Endothelial cell (in vitro differentiated cells): ENCODE measurements around the gene CLECL1. TPM values are rescaled to one million over a fixed set of nuclear protein-coding genes. Genes with fewer than 3 reads are reported as not detected.

Experiments
- DNase-seq: peaks from one replicate; pipeline ENCODE4 v3.0.0; 2021; ENCODE audit warnings: low spot score
- H3K27ac Mint-ChIP-seq: one replicate; pipeline ENCODE4 v1.8.0; 2021; ENCODE audit warnings: mixed read lengths, inconsistent platforms; ENCODE audit not compliant: unreplicated experiment
- H3K27me3 Mint-ChIP-seq: one replicate; pipeline ENCODE4 v1.8.0; 2021; ENCODE audit warnings: mild to moderate bottlenecking, moderate library complexity, mixed read lengths, inconsistent platforms; ENCODE audit not compliant: unreplicated experiment
- H3K36me3 Mint-ChIP-seq: one replicate; pipeline ENCODE4 v1.8.0; 2021; ENCODE audit warnings: mild to moderate bottlenecking, low read depth, mixed read lengths, inconsistent platforms; ENCODE audit not compliant: unreplicated experiment
- H3K4me1 Mint-ChIP-seq: one replicate; pipeline ENCODE4 v1.8.0; 2021; ENCODE audit warnings: mild to moderate bottlenecking, mixed read lengths, inconsistent platforms; ENCODE audit not compliant: unreplicated experiment
- H3K4me3 Mint-ChIP-seq: one replicate; pipeline ENCODE4 v1.8.0; 2021; ENCODE audit warnings: mild to moderate bottlenecking, mixed read lengths, inconsistent platforms; ENCODE audit not compliant: unreplicated experiment
- H3K9me3 Mint-ChIP-seq: one replicate; pipeline ENCODE4 v1.8.0; 2021; ENCODE audit warnings: mixed read lengths, inconsistent platforms; ENCODE audit not compliant: unreplicated experiment
- CTCF ChIP-seq: fragments of 200-600 bp; sonication (generic); IDR thresholded peaks from one replicate; pipeline ENCODE4 v1.5.0; 2021; ENCODE audit warnings: antibody characterized with exemption; ENCODE audit not compliant: unreplicated experiment
- total RNA-seq: library from RNA; stranded (reverse); fragmentation: NEBNext Ultra II Directional; extraction: Animal tissue kit (Norgen Biotek cat#: 25700); gene quantifications from one replicate; pipeline ENCODE4 v1.2.1, GENCODE V29; 2021; ENCODE audit not compliant: unreplicated experiment

Gene CLECL1
- total RNA-seq, 1 donor from 2014 or later = not detected

GRCh38 chr12:9711664-9712063 is 21.2 kb downstream of the CLECL1 start:
- H3K4me3 Mint-ChIP-seq = no peak overlapping the region
- H3K27me3 Mint-ChIP-seq = peaks cover 3% of the 10 kb centered on the region
- H3K9me3 Mint-ChIP-seq = no peaks in the 10 kb centered on the region
- no peak for DNase-seq
- H3K27ac Mint-ChIP-seq = no peak overlapping the region
- H3K4me1 Mint-ChIP-seq = peaks cover 8% of the 10 kb centered on the region
- TF ChIP-seq CTCF = no peak
- no peaks in the 10 kb centered on the region for H3K36me3 Mint-ChIP-seq

GRCh38 chr12:9710584-9711375 is 22.1 kb downstream of the CLECL1 start:
- TF ChIP-seq CTCF = no peak
- peaks cover 5% of the 10 kb centered on the region for H3K4me1 Mint-ChIP-seq
- DNase-seq = no peak
- no peak overlapping the region for H3K27ac Mint-ChIP-seq
- H3K36me3 Mint-ChIP-seq = no peaks in the 10 kb centered on the region
- peaks cover 3% of the 10 kb centered on the region for H3K27me3 Mint-ChIP-seq
- no peaks in the 10 kb centered on the region for H3K9me3 Mint-ChIP-seq
- H3K4me3 Mint-ChIP-seq = no peak overlapping the region

GRCh38 chr12:9708853-9709252 is 24.0 kb downstream of the CLECL1 start:
- peaks cover 5% of the 10 kb centered on the region for H3K4me1 Mint-ChIP-seq
- H3K9me3 Mint-ChIP-seq = no peaks in the 10 kb centered on the region
- H3K36me3 Mint-ChIP-seq = no peaks in the 10 kb centered on the region
- no peak overlapping the region for H3K4me3 Mint-ChIP-seq
- peaks cover 2% of the 10 kb centered on the region for H3K27me3 Mint-ChIP-seq
- no peak overlapping the region for H3K27ac Mint-ChIP-seq
- DNase-seq = no peak
- TF ChIP-seq CTCF = no peak

DNA sequence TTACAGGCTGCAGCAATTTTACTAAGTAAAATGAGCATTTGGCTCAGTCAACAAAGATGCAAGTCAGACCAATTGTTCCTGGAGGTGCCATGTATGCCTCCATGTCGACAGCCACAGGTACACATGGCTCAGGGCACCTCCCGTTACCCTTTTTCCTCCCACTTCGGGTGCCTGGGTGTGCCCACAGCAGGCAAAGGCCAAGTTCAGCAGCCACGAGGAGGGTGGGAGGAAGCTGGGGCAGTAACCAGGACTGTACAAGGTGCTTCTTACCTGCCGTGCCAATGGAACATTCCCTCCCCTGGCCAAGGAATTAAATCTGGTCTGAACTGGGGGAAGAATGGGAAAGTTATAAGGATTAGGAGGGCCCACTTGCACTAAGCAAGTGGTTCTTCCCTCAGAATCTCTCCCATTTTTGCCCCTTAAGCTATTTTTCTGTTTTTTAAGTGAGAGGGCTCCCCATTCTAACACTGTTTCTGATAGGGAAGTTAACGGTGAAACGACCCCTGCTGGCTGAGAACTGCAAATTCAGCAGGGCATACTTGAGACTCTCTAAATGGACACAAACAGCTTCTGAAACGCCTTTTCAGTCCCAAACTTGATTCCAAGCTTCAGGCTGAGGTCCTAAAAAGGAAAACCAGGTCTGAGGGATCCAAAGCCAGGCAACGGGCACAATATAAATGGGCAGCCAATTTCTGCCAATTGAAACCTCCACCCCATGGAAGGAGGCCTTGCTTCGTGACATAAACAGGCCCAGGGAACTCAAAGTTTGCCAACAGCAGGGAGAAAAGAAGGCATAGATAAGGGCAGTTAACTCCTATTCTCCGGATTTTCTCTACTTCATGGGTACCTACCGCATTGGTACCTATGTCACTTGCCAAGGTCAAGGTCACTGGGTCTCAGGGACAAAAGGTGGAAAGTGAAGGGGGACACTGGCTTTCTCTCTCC is 24.8 kb downstream of the CLECL1 start:
- Mint-ChIP-seq H3K4me3 (no peak overlapping the region), H3K27me3 (peaks cover 2% of the 10 kb centered on the region), H3K36me3 (no peaks in the 10 kb centered on the region), H3K4me1 (peaks cover 5% of the 10 kb centered on the region), H3K9me3 (no peaks in the 10 kb centered on the region), H3K27ac (no peak overlapping the region)
- TF ChIP-seq CTCF = peak; percentile 80
- peak; percentile 48 for DNase-seq
